HG02938 (cell line): ENCODE data around the gene SLC38A10.
A peak's percentile ranks its signal among the peaks of the same experiment; 100 is the strongest.

Source experiments
- ATAC-seq: cut with Tn5 transposase; IDR thresholded peaks from one replicate; pipeline ENCODE4 v1.9.1; 2021; ENCODE audit warnings: mild to moderate bottlenecking, moderate library complexity; ENCODE audit not compliant: unreplicated experiment

Gene SLC38A10

GRCh38 chr17:81244358-81245023 lies 50.6 kb downstream of the SLC38A10 start:
- no peak for ATAC-seq

- ATAC-seq, result no peak
Observed at GRCh38 chr17:81243333-81243664, 51.8 kb downstream of the SLC38A10 start.

GRCh38 chr17:81242421-81243332 lies 52.4 kb downstream of the SLC38A10 start:
- ATAC-seq, result no peak

GRCh38 chr17:81241648-81242420 lies 53.3 kb downstream of the SLC38A10 start:
- ATAC-seq, result no peak

- ATAC-seq, result no peak
Observed at GRCh38 chr17:81241203-81241602, 53.9 kb downstream of the SLC38A10 start.

- no peak for ATAC-seq
Observed at GRCh38 chr17:81240761-81241160, 54.3 kb downstream of the SLC38A10 start.

GRCh38 chr17:81239714-81240555 lies 55.2 kb downstream of the SLC38A10 start:
- ATAC-seq, result no peak

GRCh38 chr17:81238815-81239713 lies 56.0 kb downstream of the SLC38A10 start, which contains the start of the genes NDUFAF8 and TEPSIN:
TSS of gene NDUFAF8 (plus strand) at chr17:81239318. CDS start at chr17:81239364, 46 bp downstream.
TSS of gene TEPSIN (minus strand) at chr17:81239055. CDS start at chr17:81239033, 22 bp downstream.
- peak; percentile 92 for ATAC-seq

- ATAC-seq, result no peak
Observed at GRCh38 chr17:81238490-81238814, 56.7 kb downstream of the SLC38A10 start.

- no peak for ATAC-seq
Observed at GRCh38 chr17:81237591-81238489, 57.3 kb downstream of the SLC38A10 start.

GRCh38 chr17:81236784-81237183 lies 58.3 kb downstream of the SLC38A10 start:
- no peak for ATAC-seq

GRCh38 chr17:81235822-81236740 lies 59.0 kb downstream of the SLC38A10 start:
- ATAC-seq, result no peak

- ATAC-seq, result no peak
Observed at GRCh38 chr17:81234940-81235821, 59.9 kb downstream of the SLC38A10 start.

- ATAC-seq, result no peak
Observed at GRCh38 chr17:81234506-81234855, 60.6 kb downstream of the SLC38A10 start.

- no peak for ATAC-seq
Observed at GRCh38 chr17:81233811-81234505, 61.1 kb downstream of the SLC38A10 start.

- ATAC-seq, result no peak
Observed at GRCh38 chr17:81233316-81233715, 61.8 kb downstream of the SLC38A10 start.
